ENCODE measurements around the gene ATAD5. TPM values are rescaled to one million over a fixed set of nuclear protein-coding genes. Genes with fewer than 3 reads are reported as not detected.

ATAD5 gene
- total RNA-seq, 1 experiment from 2014 or later = 26.0 TPM

- DNase-seq (ENCODE audit: low spot score) (no peak), ATAC-seq (no peak)
- H3K27me3 Mint-ChIP-seq (ENCODE audit: low read depth) = no peaks in the 10 kb centered on the region
- CTCF ChIA-PET = no interaction called here
- TF ChIP-seq PREB (CRISPR knock-in tag; IDR thresholded peaks at IDR 0.05; ENCODE audit: borderline replicate concordance) (no peak), RELA (CRISPR knock-in tag; IDR thresholded peaks at IDR 0.05; ENCODE audit: borderline replicate concordance) (no peak), FOXK1 (CRISPR knock-in tag; IDR thresholded peaks at IDR 0.05) (no peak), E2F1 (CRISPR knock-in tag; IDR thresholded peaks at IDR 0.05) (no peak), TCF7 (CRISPR knock-in tag; IDR thresholded peaks at IDR 0.05; ENCODE audit: low read depth) (no peak), NR2C2 (CRISPR knock-in tag; IDR thresholded peaks at IDR 0.05) (no peak), ELF4 (CRISPR knock-in tag; IDR thresholded peaks at IDR 0.05; ENCODE audit: low read depth) (no peak), JUN (CRISPR knock-in tag; IDR thresholded peaks at IDR 0.05) (no peak), CBFB (CRISPR knock-in tag; IDR thresholded peaks at IDR 0.05; ENCODE audit: low read depth) (no peak), ZNF232 (CRISPR knock-in tag; IDR thresholded peaks at IDR 0.05) (no peak), GRHL2 (CRISPR knock-in tag; IDR thresholded peaks at IDR 0.05; ENCODE audit: insufficient replicate concordance, severe bottlenecking) (no peak), JAZF1 (CRISPR knock-in tag; IDR thresholded peaks at IDR 0.05) (no peak), NFYB (CRISPR knock-in tag; conservative IDR thresholded peaks at IDR 0.05; ENCODE audit: low read depth) (no peak)
- TF ChIP-seq, protein P1, sequence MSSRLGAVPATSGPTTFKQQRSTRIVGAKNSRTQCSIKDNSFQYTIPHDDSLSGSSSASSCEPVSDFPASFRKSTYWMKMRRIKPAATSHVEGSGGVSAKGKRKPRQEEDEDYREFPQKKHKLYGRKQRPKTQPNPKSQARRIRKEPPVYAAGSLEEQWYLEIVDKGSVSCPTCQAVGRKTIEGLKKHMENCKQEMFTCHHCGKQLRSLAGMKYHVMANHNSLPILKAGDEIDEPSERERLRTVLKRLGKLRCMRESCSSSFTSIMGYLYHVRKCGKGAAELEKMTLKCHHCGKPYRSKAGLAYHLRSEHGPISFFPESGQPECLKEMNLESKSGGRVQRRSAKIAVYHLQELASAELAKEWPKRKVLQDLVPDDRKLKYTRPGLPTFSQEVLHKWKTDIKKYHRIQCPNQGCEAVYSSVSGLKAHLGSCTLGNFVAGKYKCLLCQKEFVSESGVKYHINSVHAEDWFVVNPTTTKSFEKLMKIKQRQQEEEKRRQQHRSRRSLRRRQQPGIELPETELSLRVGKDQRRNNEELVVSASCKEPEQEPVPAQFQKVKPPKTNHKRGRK (CRISPR knock-in tag; IDR thresholded peaks at IDR 0.05; ENCODE audit: borderline replicate concordance) = no peak
- TF ChIP-seq, protein P2, sequence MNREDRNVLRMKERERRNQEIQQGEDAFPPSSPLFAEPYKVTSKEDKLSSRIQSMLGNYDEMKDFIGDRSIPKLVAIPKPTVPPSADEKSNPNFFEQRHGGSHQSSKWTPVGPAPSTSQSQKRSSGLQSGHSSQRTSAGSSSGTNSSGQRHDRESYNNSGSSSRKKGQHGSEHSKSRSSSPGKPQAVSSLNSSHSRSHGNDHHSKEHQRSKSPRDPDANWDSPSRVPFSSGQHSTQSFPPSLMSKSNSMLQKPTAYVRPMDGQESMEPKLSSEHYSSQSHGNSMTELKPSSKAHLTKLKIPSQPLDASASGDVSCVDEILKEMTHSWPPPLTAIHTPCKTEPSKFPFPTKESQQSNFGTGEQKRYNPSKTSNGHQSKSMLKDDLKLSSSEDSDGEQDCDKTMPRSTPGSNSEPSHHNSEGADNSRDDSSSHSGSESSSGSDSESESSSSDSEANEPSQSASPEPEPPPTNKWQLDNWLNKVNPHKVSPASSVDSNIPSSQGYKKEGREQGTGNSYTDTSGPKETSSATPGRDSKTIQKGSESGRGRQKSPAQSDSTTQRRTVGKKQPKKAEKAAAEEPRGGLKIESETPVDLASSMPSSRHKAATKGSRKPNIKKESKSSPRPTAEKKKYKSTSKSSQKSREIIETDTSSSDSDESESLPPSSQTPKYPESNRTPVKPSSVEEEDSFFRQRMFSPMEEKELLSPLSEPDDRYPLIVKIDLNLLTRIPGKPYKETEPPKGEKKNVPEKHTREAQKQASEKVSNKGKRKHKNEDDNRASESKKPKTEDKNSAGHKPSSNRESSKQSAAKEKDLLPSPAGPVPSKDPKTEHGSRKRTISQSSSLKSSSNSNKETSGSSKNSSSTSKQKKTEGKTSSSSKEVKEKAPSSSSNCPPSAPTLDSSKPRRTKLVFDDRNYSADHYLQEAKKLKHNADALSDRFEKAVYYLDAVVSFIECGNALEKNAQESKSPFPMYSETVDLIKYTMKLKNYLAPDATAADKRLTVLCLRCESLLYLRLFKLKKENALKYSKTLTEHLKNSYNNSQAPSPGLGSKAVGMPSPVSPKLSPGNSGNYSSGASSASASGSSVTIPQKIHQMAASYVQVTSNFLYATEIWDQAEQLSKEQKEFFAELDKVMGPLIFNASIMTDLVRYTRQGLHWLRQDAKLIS (CRISPR knock-in tag; IDR thresholded peaks at IDR 0.05; ENCODE audit: borderline replicate concordance) = no peak
- H3K36me3 Mint-ChIP-seq = peaks cover 57% of the 10 kb centered on the region
- no peaks in the 10 kb centered on the region for H3K9me3 Mint-ChIP-seq
- no peaks in the 10 kb centered on the region for H3K4me1 Mint-ChIP-seq
- H3K27ac Mint-ChIP-seq = peak overlapping the region; percentile 59; the same call in 1 of the 2 replicates
- no peak overlapping the region for H3K4me3 Mint-ChIP-seq
- POLR2A ChIA-PET = no interaction called here
Measured at GRCh38 chr17:30788918-30789317, 42.8 kb upstream of the ATAD5 start.

- Mint-ChIP-seq H3K4me1 (no peaks in the 10 kb centered on the region), H3K36me3 (peaks cover 54% of the 10 kb centered on the region), H3K27ac (peak overlapping the region; percentile 63; the same call in 1 of the 2 replicates), H3K9me3 (no peaks in the 10 kb centered on the region), H3K27me3 (ENCODE audit: low read depth) (no peaks in the 10 kb centered on the region), H3K4me3 (no peak overlapping the region)
- ChIA-PET POLR2A (no interaction called here), CTCF (no interaction called here)
- DNase-seq (ENCODE audit: low spot score) = no peak
- no peak for ATAC-seq
- TF ChIP-seq NR1H2 (CRISPR knock-in tag; IDR thresholded peaks at IDR 0.05) (no peak), FOXK1 (CRISPR knock-in tag; IDR thresholded peaks at IDR 0.05) (no peak), ZNF423 (CRISPR knock-in tag; IDR thresholded peaks at IDR 0.05) (no peak), PRRX2 (CRISPR knock-in tag; IDR thresholded peaks at IDR 0.05) (no peak), MYBL2 (CRISPR knock-in tag; IDR thresholded peaks at IDR 0.05) (no peak), JAZF1 (CRISPR knock-in tag; IDR thresholded peaks at IDR 0.05) (no peak), EMX1 (CRISPR knock-in tag; IDR thresholded peaks at IDR 0.05) (no peak), ZNF138 (CRISPR knock-in tag; conservative IDR thresholded peaks at IDR 0.05) (no peak), OVOL2 (CRISPR knock-in tag; IDR thresholded peaks at IDR 0.05; ENCODE audit: borderline replicate concordance) (no peak)
- TF ChIP-seq, protein P3, sequence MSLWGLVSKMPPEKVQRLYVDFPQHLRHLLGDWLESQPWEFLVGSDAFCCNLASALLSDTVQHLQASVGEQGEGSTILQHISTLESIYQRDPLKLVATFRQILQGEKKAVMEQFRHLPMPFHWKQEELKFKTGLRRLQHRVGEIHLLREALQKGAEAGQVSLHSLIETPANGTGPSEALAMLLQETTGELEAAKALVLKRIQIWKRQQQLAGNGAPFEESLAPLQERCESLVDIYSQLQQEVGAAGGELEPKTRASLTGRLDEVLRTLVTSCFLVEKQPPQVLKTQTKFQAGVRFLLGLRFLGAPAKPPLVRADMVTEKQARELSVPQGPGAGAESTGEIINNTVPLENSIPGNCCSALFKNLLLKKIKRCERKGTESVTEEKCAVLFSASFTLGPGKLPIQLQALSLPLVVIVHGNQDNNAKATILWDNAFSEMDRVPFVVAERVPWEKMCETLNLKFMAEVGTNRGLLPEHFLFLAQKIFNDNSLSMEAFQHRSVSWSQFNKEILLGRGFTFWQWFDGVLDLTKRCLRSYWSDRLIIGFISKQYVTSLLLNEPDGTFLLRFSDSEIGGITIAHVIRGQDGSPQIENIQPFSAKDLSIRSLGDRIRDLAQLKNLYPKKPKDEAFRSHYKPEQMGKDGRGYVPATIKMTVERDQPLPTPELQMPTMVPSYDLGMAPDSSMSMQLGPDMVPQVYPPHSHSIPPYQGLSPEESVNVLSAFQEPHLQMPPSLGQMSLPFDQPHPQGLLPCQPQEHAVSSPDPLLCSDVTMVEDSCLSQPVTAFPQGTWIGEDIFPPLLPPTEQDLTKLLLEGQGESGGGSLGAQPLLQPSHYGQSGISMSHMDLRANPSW (CRISPR knock-in tag; conservative IDR thresholded peaks at IDR 0.05; ENCODE audit: low read depth) = no peak
Measured at GRCh38 chr17:30790279-30790678, 41.5 kb upstream of the ATAD5 start.
